ENCODE measurements around the gene SETSIP.
"Not testable (repeated sequence)": the region's sequence is repeated elsewhere in the genome, so short reads cannot be mapped to it uniquely, and the experiment has no call there.

SETSIP gene

GRCh38 chr1:92075311-92075710, at the start of gene SETSIP:
Gene SETSIP (minus strand): TSS chr1:92075411. CDS start chr1:92075411, 0 bp downstream.
- DNase-seq (ENCODE audit: low read depth in 4 of 4, low spot score in 1 of 4), result no peak

GRCh38 chr1:92123868-92124267, 48.7 kb upstream of the SETSIP start:
- DNase-seq (ENCODE audit: low read depth in 4 of 4, low spot score in 1 of 4), result no peak

- no peak for DNase-seq (ENCODE audit: low read depth in 4 of 4, low spot score in 1 of 4)
These were observed 43.6 kb upstream of the SETSIP start for GRCh38 chr1:92118826-92119225.

GRCh38 chr1:92117526-92117925, 42.3 kb upstream of the SETSIP start:
- DNase-seq (ENCODE audit: low read depth in 4 of 4, low spot score in 1 of 4), result no peak

GRCh38 chr1:92108631-92109030, 33.4 kb upstream of the SETSIP start:
- no peak for DNase-seq (ENCODE audit: low read depth in 4 of 4, low spot score in 1 of 4)

GRCh38 chr1:92105546-92106081, 30.4 kb upstream of the SETSIP start:
- no peak for DNase-seq (ENCODE audit: low read depth in 4 of 4, low spot score in 1 of 4)

GRCh38 chr1:92096317-92096716, 21.1 kb upstream of the SETSIP start:
- DNase-seq (ENCODE audit: low read depth in 4 of 4, low spot score in 1 of 4), result no peak

- DNase-seq (ENCODE audit: low read depth in 4 of 4, low spot score in 1 of 4), result no peak
These were observed 20.7 kb upstream of the SETSIP start for GRCh38 chr1:92095874-92096273.

GRCh38 chr1:92094595-92094994, 19.4 kb upstream of the SETSIP start:
- DNase-seq (ENCODE audit: low read depth in 4 of 4, low spot score in 1 of 4), result no peak

- no peak for DNase-seq (ENCODE audit: low read depth in 4 of 4, low spot score in 1 of 4)
These were observed 18.9 kb upstream of the SETSIP start for GRCh38 chr1:92094090-92094489.

- no peak for DNase-seq (ENCODE audit: low read depth in 4 of 4, low spot score in 1 of 4)
These were observed 16.4 kb upstream of the SETSIP start for GRCh38 chr1:92091625-92092024.

GRCh38 chr1:92087542-92087941, 12.3 kb upstream of the SETSIP start:
- DNase-seq (ENCODE audit: low read depth in 4 of 4, low spot score in 1 of 4), result no peak

- no peak for DNase-seq (ENCODE audit: low read depth in 4 of 4, low spot score in 1 of 4)
These were observed 10.5 kb upstream of the SETSIP start for GRCh38 chr1:92085727-92086126.

GRCh38 chr1:92084651-92085050, 9.4 kb upstream of the SETSIP start:
- DNase-seq (ENCODE audit: low read depth in 4 of 4, low spot score in 1 of 4), result no peak

- DNase-seq (ENCODE audit: low read depth in 4 of 4, low spot score in 1 of 4), result no peak
These were observed 5.8 kb upstream of the SETSIP start for GRCh38 chr1:92081031-92081430.

- peak; percentile 60 to 72 (median 66) for DNase-seq (ENCODE audit: low read depth in 4 of 4, low spot score in 1 of 4)
These were observed 5.1 kb upstream of the SETSIP start, which contains the start of gene BTBD8 for GRCh38 chr1:92080128-92080985. Gene BTBD8 (plus strand): TSS chr1:92080345. CDS start chr1:92080572, 227 bp downstream.

GRCh38 chr1:92079441-92079840, 4.2 kb upstream of the SETSIP start:
- DNase-seq (ENCODE audit: low read depth in 4 of 4, low spot score in 1 of 4), result no peak

- DNase-seq (ENCODE audit: low read depth in 4 of 4, low spot score in 1 of 4), result not testable (repeated sequence)
These were observed 2.9 kb upstream of the SETSIP start for GRCh38 chr1:92078077-92078476.

- no peak for DNase-seq (ENCODE audit: low read depth in 4 of 4, low spot score in 1 of 4)
These were observed 1.2 kb upstream of the SETSIP start for GRCh38 chr1:92076363-92076762.

GRCh38 chr1:92074446-92074845, 765 bp downstream of the SETSIP start:
- DNase-seq (ENCODE audit: low read depth in 4 of 4, low spot score in 1 of 4), result not testable (repeated sequence)

- no peak for DNase-seq (ENCODE audit: low read depth in 4 of 4, low spot score in 1 of 4)
These were observed 4.3 kb downstream of the SETSIP start for GRCh38 chr1:92070892-92071291.

GRCh38 chr1:92066321-92066720, 8.9 kb downstream of the SETSIP start:
- no peak for DNase-seq (ENCODE audit: low read depth in 4 of 4, low spot score in 1 of 4)

- no peak for DNase-seq (ENCODE audit: low read depth in 4 of 4, low spot score in 1 of 4)
These were observed 10.2 kb downstream of the SETSIP start for GRCh38 chr1:92065042-92065441.
